GM18907 (cell line): ENCODE results near the gene ZNF488.

Experiments
- ATAC-seq: cut with Tn5 transposase; IDR thresholded peaks from one replicate; pipeline ENCODE4 v1.9.1; 2021; ENCODE audit warnings: mild to moderate bottlenecking, moderate library complexity; ENCODE audit not compliant: unreplicated experiment

Gene ZNF488

DNA sequence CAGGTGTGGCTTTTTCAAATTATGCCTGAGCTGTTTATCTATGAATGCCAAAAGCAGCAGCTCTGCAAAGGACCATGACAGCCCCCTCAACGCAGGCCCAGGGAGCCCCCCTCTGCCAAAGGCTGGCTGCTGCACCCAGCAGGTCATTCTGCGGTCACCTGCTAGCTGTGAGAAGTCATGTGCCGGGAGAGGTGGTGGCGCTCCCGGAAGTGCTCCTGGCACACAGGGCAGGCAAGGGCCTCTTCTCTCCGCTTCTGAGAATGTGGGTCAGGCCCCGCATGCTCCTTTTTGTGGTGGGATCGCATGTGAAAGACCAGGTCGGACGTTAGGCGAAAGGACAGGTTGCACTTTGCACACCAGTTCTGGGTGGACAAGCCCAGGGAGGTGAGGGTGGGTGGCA is 16.4 kb downstream of the ZNF488 start:
- no peak for ATAC-seq

DNA sequence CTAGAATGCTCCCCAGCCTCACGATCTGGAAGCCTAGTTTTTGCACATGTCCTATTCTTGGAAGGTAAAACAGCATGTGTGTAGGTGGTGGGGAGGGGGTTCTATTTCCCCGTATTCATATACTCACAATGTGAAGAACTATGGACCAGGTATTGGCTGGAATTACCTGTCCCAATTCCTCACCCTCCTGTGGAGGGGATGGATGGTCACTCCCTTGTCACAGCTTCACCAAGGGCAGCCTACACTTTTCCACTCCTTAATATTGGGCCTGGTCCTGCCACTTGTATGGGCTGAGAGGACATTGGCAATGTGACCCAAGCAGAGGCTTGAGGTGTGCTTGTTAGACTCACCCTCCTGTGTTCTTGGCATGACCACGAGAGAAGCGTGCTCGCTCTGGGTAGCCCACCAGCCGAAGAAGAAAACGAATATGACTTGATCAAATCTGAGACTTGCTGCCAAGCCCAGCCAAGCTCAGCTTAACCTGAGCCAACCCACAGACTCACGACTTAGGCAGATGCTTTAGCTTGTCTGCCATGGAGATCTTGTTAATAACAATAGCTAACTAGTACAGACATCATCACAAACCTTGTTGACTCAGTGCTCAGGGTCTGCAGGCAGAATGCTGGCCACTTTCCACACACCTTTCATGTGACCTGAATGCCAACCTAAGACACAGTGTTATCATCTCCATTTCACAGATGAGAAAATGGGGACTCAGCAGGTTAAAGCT is 17.2 kb downstream of the ZNF488 start:
- ATAC-seq = no peak

GRCh38 chr10:47366181-47366631 is 17.9 kb downstream of the ZNF488 start:
- ATAC-seq = no peak

DNA sequence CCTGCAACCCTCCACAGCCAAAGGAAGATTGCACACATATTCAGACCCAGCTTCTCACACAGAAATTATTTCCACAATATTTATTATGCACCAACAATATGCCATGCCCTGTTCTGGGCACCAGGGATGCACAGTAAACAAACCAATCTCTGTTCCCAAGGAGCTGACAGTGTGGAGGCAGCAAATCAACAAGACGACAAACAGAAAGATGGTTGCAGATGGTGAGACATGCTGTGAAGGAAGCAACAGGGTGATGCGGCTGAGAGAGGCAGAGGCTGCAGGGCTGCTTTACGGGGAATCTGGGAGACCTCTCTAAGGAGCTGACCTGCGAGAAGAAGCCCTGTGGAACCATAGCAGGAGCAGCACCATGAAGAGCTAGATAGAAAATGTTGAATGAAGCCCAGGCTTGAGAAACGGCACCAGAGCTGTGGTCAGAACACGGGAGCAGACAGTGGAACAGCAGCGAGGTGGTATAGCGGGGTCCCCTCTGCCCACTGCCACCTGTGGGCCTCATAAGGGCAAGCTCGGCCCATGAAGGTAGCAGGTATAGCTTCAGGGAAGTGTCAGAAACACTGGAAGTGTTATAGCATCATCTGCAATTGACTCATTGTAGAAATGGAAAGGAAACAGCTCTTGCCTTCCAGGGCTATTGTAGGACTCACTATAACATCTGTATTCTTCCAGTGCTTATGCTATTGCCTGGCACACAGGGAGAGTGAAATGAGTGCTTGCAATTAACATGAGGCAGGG is 18.5 kb downstream of the ZNF488 start:
- ATAC-seq = no peak

GRCh38 chr10:47364911-47365310 is 19.2 kb downstream of the ZNF488 start:
- no peak for ATAC-seq

GRCh38 chr10:47364366-47364765 is 19.7 kb downstream of the ZNF488 start:
- no peak for ATAC-seq

GRCh38 chr10:47363781-47364180 is 20.3 kb downstream of the ZNF488 start:
- ATAC-seq = no peak

- ATAC-seq = no peak
Observed at GRCh38 chr10:47362199-47362598, 21.9 kb downstream of the ZNF488 start.

DNA sequence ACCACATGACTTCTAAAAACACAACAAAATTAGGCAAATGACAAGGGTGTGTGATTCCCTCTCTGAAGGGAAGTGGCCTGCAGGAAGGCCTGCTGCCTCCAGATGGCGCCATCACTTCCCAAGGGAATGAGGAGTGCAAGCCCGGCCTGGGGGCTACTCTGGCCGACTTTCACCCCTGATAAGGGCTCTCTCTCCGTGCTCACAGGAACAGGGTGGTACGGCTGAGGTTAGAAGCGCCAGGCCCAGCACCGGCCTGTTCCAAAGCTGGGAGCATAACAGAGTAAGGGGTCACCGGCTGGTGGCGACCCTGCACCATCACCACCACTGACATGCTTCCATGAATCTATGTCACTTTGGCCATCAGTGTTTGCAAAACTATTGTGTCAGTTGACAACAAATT is 22.8 kb downstream of the ZNF488 start:
- ATAC-seq = no peak

- ATAC-seq = no peak
Observed at GRCh38 chr10:47360419-47361040, 23.6 kb downstream of the ZNF488 start.

- ATAC-seq = no peak
Observed at GRCh38 chr10:47359626-47360418, 24.3 kb downstream of the ZNF488 start.

- no peak for ATAC-seq
Observed at GRCh38 chr10:47359101-47359500, 25.0 kb downstream of the ZNF488 start.

DNA sequence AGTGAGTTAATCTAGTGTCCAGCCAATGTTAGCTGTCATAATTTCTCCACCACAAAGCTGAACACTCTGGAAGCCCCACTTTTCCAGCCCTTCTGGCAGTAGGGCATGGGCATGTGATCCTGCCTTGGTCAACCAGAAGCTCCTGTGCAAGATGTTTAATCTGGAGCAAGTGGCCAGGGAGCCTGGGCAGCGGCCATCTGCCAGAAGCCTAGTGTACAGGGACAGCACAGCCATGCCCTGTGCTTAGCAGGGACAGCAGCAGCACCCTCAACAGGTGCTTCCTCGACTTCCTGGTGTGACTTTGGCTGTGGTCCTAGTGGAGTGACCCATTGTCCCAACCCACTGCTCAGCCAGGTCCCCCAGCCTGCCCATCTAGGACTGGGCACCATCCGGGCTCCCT is 25.6 kb downstream of the ZNF488 start:
- ATAC-seq = no peak

- no peak for ATAC-seq
Observed at GRCh38 chr10:47357911-47358310, 26.2 kb downstream of the ZNF488 start.

DNA sequence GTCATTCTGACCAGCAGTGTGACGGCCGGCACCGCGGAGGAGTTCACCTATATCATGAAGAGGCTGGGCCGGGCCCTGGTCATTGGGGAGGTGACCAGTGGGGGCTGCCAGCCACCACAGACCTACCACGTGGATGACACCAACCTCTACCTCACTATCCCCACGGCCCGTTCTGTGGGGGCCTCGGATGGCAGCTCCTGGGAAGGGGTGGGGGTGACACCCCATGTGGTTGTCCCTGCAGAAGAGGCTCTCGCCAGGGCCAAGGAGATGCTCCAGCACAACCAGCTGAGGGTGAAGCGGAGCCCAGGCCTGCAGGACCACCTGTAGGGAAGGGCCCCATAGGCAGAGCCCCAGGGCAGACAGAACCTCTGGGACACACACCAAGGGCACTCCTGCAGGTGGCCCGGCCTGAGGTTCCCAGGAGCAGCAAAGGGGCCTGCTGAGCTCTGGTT is 26.9 kb downstream of the ZNF488 start:
- ATAC-seq = no peak

DNA sequence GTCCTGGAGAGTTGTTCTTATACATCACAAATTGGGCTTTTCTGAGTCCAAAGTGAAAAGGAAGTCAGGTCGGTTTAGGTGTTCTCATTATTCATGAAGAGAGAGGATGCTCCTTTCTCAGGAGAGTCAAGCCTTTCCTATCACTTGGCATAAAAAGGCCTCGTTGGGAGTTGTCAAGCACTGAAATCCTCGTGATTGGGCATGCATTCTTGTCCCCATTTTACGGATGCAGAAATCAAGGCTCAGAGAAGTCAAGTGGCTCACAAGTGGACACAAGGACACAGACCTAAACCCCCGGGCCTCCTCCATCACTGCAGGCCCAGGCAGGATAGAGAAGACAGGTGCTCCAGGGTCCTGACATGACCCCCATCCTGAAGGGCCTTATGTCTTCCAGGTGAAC is 27.4 kb downstream of the ZNF488 start:
- ATAC-seq = no peak

- ATAC-seq = no peak
Observed at GRCh38 chr10:47354900-47355299, 29.2 kb downstream of the ZNF488 start.

GRCh38 chr10:47354165-47354564 is 29.9 kb downstream of the ZNF488 start:
- ATAC-seq = no peak

DNA sequence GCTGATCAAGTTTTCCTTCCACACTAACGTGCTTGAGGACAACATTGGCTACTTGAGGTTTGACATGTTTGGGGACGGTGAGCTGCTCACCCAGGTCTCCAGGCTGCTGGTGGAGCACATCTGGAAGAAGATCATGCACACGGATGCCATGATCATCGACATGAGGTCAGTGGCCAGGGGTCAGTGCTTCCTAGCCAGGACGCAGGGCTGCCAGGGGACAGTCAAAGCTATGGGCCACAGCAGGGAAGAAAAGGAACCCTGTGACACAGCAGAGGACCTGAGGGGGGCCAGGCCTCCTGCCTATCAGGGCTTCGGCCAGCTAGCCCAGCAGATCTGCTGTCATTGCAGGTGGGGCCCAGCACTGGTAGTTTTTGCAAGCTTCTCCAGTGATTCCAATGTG is 30.7 kb downstream of the ZNF488 start:
- ATAC-seq = no peak

DNA sequence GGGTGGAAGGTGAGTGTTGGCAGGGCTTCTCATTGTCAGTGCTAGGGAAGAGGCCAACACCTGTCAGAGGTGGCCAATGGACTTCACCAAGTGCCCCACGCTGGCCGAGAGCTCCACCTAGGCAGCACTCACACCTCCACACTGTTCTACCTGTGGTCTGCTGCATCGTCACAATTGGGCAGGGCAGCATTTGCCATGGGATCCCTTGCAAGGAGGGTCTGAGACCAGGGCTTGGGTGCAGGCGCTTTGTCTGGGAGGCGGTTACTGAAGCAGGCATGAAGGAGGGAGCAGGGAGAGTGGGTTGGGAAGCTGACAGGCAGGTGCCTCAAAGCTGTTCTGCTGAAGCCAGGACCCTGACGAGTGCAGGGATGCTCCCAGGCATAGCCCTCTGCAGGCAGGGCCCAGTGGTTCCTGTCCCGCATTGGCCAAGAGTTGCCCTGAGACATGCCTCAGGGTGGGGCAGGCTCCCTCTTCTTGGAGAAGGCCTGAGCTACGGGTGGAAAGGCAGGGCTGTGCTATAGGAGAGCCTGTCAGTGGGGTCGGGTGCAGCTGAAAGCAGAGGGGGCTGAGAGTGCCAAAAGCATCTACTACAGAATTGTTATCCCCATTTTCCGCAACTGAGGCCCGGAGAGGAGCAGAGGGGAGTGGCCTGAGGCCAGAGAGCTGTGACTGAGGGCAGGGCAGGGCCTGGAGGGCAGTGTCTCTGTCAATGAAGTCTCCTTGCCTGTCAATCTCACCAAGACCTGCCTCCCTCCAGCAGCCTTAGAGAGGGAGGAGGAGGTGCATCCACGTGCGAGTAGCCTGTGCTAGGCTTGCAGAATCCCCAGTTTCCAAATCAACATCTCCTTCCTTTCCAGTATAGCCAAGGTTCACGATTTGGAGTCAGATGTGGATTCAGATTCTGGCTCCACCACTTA is 31.9 kb downstream of the ZNF488 start:
- ATAC-seq = no peak
